ENCODE measurements around the gene TIMM22.

TIMM22 gene

DNA sequence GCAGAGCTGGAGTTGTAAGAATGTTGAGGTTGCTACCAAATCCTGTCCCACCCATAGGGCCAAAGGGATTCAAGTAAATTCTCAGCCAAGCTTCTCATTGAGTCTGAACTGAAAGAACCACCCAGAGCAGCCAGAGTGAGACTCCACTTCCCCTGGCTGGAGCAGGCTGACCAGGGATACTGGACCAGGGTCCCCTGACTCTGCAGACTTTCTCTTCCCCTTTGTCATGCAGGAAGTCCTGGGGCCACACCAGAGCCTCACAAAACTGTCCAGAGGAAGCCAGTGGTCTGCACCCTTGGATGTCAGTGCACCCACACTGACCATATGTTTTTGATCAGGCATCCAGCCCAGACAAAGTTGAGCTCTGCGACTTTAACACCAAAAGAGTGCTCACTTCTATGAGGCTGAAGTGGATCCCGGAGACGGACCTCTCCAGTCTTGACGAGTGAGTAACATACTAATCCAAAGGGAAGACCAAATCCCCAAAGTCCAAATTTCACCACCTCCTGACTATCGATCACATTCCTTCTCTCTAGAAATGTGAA, 21.5 kb upstream of the TIMM22 start:
- Histone ChIP-seq H3K9me3 (ENCODE audit: control insufficient read depth, low read depth, low read length) (no peaks in the 10 kb centered on the region), H3K27ac (ENCODE audit: low read length) (no peak overlapping the region), H3K4me3 (ENCODE audit: low read length) (no peak overlapping the region), H3K27me3 (ENCODE audit: control insufficient read depth, insufficient read depth, low read length) (no peaks in the 10 kb centered on the region), H3K9ac (ENCODE audit: low read length) (no peak overlapping the region), H3K4me1 (ENCODE audit: control insufficient read depth, low read depth, low read length) (peaks cover 36% of the 10 kb centered on the region), H3K36me3 (ENCODE audit: control insufficient read depth, low read depth, low read length) (no peaks in the 10 kb centered on the region)

DNA sequence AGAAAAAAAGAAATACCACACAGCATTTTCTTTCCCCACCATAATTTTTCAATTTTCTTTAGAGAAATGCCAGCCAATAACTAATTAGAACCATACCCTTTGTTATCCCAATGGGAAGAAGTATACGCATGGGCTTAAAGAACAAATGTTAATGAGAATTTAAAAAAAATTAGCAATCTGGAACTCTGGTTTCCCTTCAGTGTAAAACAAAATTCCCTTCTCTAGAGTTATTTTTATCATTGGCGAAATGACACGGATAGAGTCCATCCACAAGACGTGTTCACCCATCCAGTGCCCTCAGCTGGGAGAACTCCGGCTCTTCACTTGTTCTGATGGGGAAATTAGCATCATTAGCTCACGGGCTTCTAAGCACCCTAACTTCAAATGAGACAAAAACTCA, 20.6 kb upstream of the TIMM22 start:
- Histone ChIP-seq H3K27ac (ENCODE audit: low read length) (no peak overlapping the region), H3K9me3 (ENCODE audit: control insufficient read depth, low read depth, low read length) (no peaks in the 10 kb centered on the region), H3K4me3 (ENCODE audit: low read length) (no peak overlapping the region), H3K36me3 (ENCODE audit: control insufficient read depth, low read depth, low read length) (no peaks in the 10 kb centered on the region), H3K27me3 (ENCODE audit: control insufficient read depth, insufficient read depth, low read length) (no peaks in the 10 kb centered on the region), H3K4me1 (ENCODE audit: control insufficient read depth, low read depth, low read length) (peaks cover 30% of the 10 kb centered on the region), H3K9ac (ENCODE audit: low read length) (no peak overlapping the region)

DNA sequence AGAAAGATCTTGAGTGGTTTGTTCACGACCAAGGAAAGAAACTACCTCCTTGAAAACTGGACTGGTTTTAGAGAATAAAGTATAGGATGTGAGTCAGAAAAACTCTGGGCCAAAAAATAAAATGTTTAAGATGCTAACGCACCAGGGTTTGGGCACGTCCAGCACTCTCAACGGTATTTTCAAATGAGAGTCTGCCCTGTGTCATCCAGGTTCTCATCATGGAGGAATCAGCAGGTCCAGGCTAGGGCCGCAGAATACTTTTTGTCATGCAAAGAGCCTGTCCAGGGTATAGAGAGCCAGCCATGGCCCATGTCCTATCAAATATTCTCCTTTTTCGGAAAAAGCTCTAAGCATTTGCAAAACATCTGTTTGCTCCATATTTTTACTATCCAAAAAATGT, 19.8 kb upstream of the TIMM22 start:
- Histone ChIP-seq H3K4me1 (ENCODE audit: control insufficient read depth, low read depth, low read length) (peaks cover 30% of the 10 kb centered on the region), H3K4me3 (ENCODE audit: low read length) (peak overlapping the region; percentile 70), H3K9me3 (ENCODE audit: control insufficient read depth, low read depth, low read length) (no peaks in the 10 kb centered on the region), H3K27me3 (ENCODE audit: control insufficient read depth, insufficient read depth, low read length) (no peaks in the 10 kb centered on the region), H3K36me3 (ENCODE audit: control insufficient read depth, low read depth, low read length) (no peaks in the 10 kb centered on the region), H3K27ac (ENCODE audit: low read length) (no peak overlapping the region), H3K9ac (ENCODE audit: low read length) (peak overlapping the region; percentile 68)

DNA sequence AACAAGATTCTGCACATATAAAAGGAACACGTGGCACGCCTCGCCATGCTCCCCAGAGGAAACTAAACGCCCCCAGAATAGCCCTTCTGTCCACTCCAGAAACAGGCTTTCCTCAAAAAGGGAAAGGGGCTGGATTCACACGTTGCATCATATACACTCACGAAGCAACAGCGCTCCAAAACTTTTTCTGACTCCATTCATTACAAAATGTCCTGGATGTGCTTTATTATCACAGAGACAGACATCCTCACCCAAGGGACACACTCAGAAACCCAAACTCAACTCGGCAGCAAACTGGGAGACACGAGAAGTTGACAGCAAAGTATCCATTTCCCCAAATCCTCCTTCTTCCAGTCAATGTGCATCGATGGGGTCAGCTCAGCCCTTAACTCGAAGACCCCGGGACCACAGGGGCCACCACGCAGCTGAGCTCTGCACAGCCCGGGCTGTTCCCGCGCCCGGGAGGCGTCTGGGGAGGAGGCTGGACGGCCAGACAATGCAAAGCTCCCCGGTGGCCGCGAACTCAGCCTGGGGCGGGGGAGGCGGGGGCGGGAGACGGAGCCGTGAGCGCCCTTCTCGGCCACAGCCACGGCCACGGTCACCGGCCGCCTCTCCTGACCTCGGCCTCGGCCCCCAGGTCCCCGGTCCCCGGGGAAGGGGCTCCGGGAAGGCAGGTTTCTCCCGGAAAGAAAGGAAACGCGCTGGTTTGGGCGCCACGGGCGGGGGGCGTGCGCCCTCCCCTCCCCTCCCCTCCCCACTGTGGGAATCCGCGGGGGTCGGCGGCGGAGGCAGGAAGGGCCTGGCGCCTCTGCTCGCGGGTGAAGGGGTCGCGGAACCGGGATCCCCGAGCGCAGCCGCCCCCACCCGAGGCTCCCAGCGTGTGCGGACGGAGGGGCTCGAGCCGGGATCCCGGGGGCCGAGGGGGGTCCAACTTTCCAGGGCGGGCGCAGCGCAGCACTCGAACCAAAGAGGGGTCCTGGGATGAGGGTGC, 18.5 kb upstream of the TIMM22 start:
- Histone ChIP-seq H3K4me1 (ENCODE audit: control insufficient read depth, low read depth, low read length) (peaks cover 26% of the 10 kb centered on the region), H3K27me3 (ENCODE audit: control insufficient read depth, insufficient read depth, low read length) (no peaks in the 10 kb centered on the region), H3K4me3 (ENCODE audit: low read length) (peak overlapping the region; percentile 70), H3K27ac (ENCODE audit: low read length) (no peak overlapping the region), H3K9me3 (ENCODE audit: control insufficient read depth, low read depth, low read length) (no peaks in the 10 kb centered on the region), H3K36me3 (ENCODE audit: control insufficient read depth, low read depth, low read length) (no peaks in the 10 kb centered on the region), H3K9ac (ENCODE audit: low read length) (peak overlapping the region; percentile 68)

DNA sequence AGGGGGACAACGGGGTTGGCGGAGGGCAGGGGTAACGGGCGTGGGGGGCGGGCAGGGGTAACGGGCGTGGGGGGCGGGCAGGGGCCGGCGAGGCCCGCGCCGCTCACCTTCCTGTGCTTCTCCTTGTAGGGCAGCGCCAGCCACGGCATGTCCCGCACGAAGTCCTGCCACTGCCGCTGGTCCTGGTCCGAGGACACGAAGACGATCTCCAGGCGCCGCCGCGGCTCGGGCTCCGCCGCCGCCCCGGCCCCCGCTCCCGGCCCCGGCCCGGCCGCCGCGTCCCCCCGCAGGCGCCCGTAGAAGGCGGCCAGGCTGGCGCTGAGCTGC, 17.8 kb upstream of the TIMM22 start:
- peaks cover 26% of the 10 kb centered on the region for H3K4me1 ChIP-seq (ENCODE audit: control insufficient read depth, low read depth, low read length)

DNA sequence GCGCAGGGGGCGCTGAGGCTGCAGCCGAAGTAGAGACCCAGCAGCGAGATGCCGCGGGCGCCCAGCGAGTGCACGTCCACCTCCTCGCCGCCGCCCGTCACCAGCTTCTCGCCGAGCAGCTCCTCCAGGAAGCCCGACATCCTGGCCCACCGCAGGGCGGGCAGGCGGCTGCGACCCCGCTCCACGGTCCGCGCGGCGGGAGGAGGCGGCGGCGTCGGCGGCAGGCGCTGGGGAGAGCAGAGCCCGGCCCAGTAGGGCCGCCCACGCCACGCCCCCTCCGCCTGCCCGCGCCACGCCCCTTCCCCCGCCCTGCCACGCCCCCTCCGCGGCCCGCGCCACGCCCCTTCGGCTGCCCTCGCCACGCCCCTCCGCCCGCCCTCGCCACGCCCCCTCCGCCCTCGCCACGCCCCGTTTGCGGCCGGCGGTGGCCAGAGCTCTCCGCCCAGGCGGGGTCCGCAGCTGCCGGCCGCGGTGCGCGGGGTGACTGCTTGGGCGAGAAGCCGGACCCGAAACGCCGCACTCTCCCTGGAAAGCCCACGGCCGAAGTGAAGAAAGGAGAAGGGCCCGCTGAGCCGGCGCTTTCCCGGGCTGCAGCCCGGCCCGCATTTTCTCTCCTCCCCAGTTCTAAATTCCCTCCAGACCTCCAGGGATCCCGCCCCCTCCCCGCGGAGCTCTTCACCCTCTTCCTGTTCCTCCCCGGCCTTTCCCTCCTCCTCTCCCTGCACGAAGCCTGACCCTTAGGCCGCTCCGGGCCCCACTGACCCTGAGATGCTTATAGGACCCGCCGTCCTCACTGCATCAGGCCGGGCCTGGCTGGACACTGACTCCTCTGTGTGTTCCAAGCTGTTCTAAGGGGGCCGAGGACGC, 17.2 kb upstream of the TIMM22 start, which contains the start of gene NXN:
Gene NXN, minus strand, starts transcription at position 238 of the 867 bp plus-strand sequence.
- Histone ChIP-seq H3K36me3 (ENCODE audit: control insufficient read depth, low read depth, low read length) (no peaks in the 10 kb centered on the region), H3K9me3 (ENCODE audit: control insufficient read depth, low read depth, low read length) (no peaks in the 10 kb centered on the region), H3K27me3 (ENCODE audit: control insufficient read depth, insufficient read depth, low read length) (no peaks in the 10 kb centered on the region), H3K27ac (ENCODE audit: low read length) (no peak within 1 kb of the TSS), H3K4me1 (ENCODE audit: control insufficient read depth, low read depth, low read length) (peaks cover 26% of the 10 kb centered on the region), H3K4me3 (ENCODE audit: low read length) (peak within 1 kb of the TSS; percentile 70), H3K9ac (ENCODE audit: low read length) (peak within 1 kb of the TSS; percentile 68)

More for the DNA sequence above, 17.8 kb upstream of the TIMM22 start:
- no peaks in the 10 kb centered on the region for H3K9me3 ChIP-seq (ENCODE audit: control insufficient read depth, low read depth, low read length)
- no peak overlapping the region for H3K27ac ChIP-seq (ENCODE audit: low read length)
- H3K27me3 ChIP-seq (ENCODE audit: control insufficient read depth, insufficient read depth, low read length): no peaks in the 10 kb centered on the region
- H3K36me3 ChIP-seq (ENCODE audit: control insufficient read depth, low read depth, low read length): no peaks in the 10 kb centered on the region
- H3K4me3 ChIP-seq (ENCODE audit: low read length): peak overlapping the region; percentile 53
- no peak overlapping the region for H3K9ac ChIP-seq (ENCODE audit: low read length)

DNA sequence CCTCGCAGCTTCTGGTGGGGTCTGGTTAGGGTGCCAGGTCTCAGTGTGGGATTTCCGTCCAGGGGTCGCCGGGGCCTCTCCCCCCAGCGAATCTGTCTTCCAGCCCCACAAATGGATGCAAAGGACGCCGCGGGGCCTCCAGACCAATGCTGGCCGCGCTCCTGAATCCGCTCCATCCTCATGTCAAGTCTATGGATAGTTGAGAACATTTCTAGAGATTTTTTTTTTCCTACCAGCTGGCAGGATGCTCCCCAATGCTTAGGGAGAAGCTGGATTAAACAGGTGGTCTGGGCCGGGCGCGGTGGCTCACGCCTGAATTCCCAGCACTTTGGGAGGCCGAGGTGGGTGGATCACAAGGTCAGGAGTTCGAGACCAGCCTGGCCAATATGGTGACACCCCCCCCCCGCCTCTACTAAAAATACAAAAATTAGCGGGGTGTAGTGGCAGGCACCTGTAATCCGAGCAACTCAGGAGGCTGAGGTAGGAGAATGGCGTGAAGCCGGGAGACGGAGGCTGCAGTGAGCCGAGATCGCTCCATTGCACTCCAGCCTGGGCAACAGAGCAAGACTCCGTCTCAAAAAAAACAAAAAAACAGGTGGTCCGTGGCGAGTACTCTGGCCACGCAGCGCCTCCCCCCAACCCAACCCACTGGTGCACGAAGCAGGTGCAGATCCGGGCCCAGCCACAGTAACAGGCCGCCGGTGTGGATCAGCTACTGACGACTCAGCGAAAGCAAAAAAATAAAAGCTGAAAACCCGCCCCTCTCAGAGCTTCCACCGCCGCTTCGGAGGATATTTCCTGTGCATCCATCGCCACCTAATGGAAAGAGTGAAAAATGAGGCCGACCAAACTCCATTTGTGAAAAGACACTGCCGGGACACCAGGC, 16.3 kb upstream of the TIMM22 start:
- peak overlapping the region; percentile 61 for H3K4me3 ChIP-seq (ENCODE audit: low read length)
- no peaks in the 10 kb centered on the region for H3K9me3 ChIP-seq (ENCODE audit: control insufficient read depth, low read depth, low read length)
- H3K36me3 ChIP-seq (ENCODE audit: control insufficient read depth, low read depth, low read length): no peaks in the 10 kb centered on the region
- no peaks in the 10 kb centered on the region for H3K27me3 ChIP-seq (ENCODE audit: control insufficient read depth, insufficient read depth, low read length)
- H3K9ac ChIP-seq (ENCODE audit: low read length): peak overlapping the region; percentile 48
- H3K4me1 ChIP-seq (ENCODE audit: control insufficient read depth, low read depth, low read length): peaks cover 21% of the 10 kb centered on the region
- H3K27ac ChIP-seq (ENCODE audit: low read length): no peak overlapping the region

DNA sequence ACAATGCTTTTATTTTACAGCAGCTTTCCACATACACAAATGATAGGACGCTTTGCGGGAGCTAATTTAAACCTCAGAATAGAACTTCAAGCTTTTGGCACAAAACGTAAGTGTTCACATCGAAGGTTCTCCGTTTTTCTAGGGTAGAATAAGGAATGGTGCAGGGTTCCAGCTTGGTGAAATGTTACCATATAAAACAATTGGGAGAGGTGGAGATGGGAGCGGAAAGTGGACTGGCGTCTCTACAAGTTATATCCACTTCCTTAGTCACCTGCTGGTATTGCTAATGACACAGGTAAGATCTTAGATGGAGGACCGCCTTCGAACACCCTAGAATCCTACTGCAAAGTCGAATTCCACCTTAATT, 15.7 kb upstream of the TIMM22 start:
- Histone ChIP-seq H3K4me1 (ENCODE audit: control insufficient read depth, low read depth, low read length) (peaks cover 14% of the 10 kb centered on the region), H3K4me3 (ENCODE audit: low read length) (no peak overlapping the region), H3K27ac (ENCODE audit: low read length) (no peak overlapping the region), H3K36me3 (ENCODE audit: control insufficient read depth, low read depth, low read length) (no peaks in the 10 kb centered on the region), H3K9me3 (ENCODE audit: control insufficient read depth, low read depth, low read length) (no peaks in the 10 kb centered on the region), H3K9ac (ENCODE audit: low read length) (no peak overlapping the region), H3K27me3 (ENCODE audit: control insufficient read depth, insufficient read depth, low read length) (no peaks in the 10 kb centered on the region)

DNA sequence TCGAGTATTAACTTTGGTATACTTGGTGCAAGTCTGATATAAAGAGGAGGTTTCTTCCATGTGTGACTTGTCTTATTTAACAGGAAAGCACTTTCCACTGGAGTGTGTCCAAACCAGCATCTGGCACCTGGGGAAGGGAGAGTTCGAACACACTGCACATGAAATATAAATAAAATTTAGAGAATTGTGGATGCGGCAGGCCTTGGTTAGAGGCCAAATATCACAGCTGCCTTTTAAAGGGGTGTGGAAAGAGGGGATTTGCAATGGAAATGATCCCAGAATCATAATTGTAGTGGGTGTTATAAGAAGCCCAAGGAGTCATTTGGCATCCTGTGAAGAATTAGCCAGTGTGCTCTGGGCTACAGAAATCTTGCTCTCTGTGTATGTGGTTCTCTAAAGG, 13.0 kb upstream of the TIMM22 start:
- Histone ChIP-seq H3K9ac (ENCODE audit: low read length) (no peak overlapping the region), H3K27ac (ENCODE audit: low read length) (no peak overlapping the region), H3K9me3 (ENCODE audit: control insufficient read depth, low read depth, low read length) (no peaks in the 10 kb centered on the region), H3K27me3 (ENCODE audit: control insufficient read depth, insufficient read depth, low read length) (no peaks in the 10 kb centered on the region), H3K36me3 (ENCODE audit: control insufficient read depth, low read depth, low read length) (no peaks in the 10 kb centered on the region), H3K4me1 (ENCODE audit: control insufficient read depth, low read depth, low read length) (no peaks in the 10 kb centered on the region), H3K4me3 (ENCODE audit: low read length) (no peak overlapping the region)

DNA sequence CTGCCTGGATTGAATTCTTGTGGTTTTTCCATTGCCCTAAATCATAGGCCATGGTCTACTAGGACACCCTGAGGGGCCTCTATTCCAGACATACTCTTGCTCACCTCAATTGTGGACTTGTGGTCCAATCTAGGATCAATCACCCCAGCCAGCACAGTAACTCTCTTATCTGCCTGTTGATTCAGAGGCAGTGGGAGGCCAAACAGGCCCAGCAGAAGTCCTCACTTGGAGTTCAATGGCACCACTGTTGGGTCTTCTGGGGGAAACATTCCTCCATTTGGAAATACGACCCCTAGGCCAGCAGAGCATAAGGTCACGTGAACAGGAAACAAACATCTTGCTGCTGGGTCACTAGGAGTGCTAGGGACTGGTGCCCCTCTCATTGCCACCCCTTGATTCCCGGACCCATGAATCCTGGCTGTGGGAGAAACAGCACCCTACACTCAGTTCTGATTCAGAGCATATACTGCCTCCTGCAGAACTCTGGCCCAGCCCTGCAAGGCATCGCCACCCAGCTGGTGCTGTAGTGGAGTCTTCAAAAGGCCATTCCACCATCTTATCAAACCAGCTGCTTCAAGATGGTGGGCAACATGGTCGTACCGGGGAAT, 10.5 kb upstream of the TIMM22 start:
- Histone ChIP-seq H3K9me3 (ENCODE audit: control insufficient read depth, low read depth, low read length) (no peaks in the 10 kb centered on the region), H3K4me1 (ENCODE audit: control insufficient read depth, low read depth, low read length) (no peaks in the 10 kb centered on the region), H3K27ac (ENCODE audit: low read length) (no peak overlapping the region), H3K27me3 (ENCODE audit: control insufficient read depth, insufficient read depth, low read length) (no peaks in the 10 kb centered on the region), H3K9ac (ENCODE audit: low read length) (no peak overlapping the region), H3K36me3 (ENCODE audit: control insufficient read depth, low read depth, low read length) (no peaks in the 10 kb centered on the region), H3K4me3 (ENCODE audit: low read length) (no peak overlapping the region)
